Measurements from ENCODE around the gene CD63.

CD63 gene

GRCh38 chr12:55707841-55708694, 20.7 kb downstream of the CD63 start, which contains the start of gene ITGA7:
TSS of gene ITGA7 (minus strand) at chr12:55707904. CDS start at chr12:55707682, 222 bp downstream.
- H3K27ac ChIP-seq (ENCODE audit: extremely low read depth, low read depth, low read length): no peak within 1 kb of the TSS; the same call in 1 of the 2 replicates
- ChIA-PET POLR2A (interaction anchor here (0.6 to 2.4 kb wide), 5 partner anchors 9 to 61 kb away, joined by 3 to 12 read pairs (median 3); partner anchors contain the start of gene CD63), CTCF (interaction anchor here (1.1 to 3.5 kb wide), 2 partner anchors 15 to 29 kb away, joined by 4 to 21 read pairs; partner anchors contain the start of gene RDH5)
- no peaks in the 10 kb centered on the region for H3K36me3 ChIP-seq (ENCODE audit: control insufficient read depth in 2 of 2, insufficient read depth in 1 of 2, low read length in 2 of 2)
- no peaks in the 10 kb centered on the region; the same call in 1 of the 2 replicates for H3K4me1 ChIP-seq (ENCODE audit: control insufficient read depth, insufficient read depth, low read length)
- no peaks in the 10 kb centered on the region for H3K9me3 ChIP-seq (ENCODE audit: control insufficient read depth, insufficient read depth, low read depth, low read length)
- peak within 1 kb of the TSS; percentile 48 for H3K4me3 ChIP-seq (ENCODE audit: low read depth, low read length)
- TF ChIP-seq ZNF610 (tag by site-specific recombination; IDR thresholded peaks at IDR 0.05; ENCODE audit: borderline replicate concordance) (no peak), ZBTB17 (tag by site-specific recombination; IDR thresholded peaks at IDR 0.05) (peak; percentile 72), ZNF488 (tag by site-specific recombination; IDR thresholded peaks at IDR 0.05) (no peak), ZNF148 (tag by site-specific recombination; IDR thresholded peaks at IDR 0.05; ENCODE audit: borderline replicate concordance) (no peak), GLIS1 (tag by site-specific recombination; IDR thresholded peaks at IDR 0.05) (peak; percentile 51), ZNF404 (tag by site-specific recombination; IDR thresholded peaks at IDR 0.05) (no peak), ZNF37A (tag by site-specific recombination; IDR thresholded peaks at IDR 0.05) (no peak), SP3 (tag by site-specific recombination; IDR thresholded peaks at IDR 0.05) (peak; percentile 81), ZNF549 (tag by site-specific recombination; IDR thresholded peaks at IDR 0.05) (no peak), RBAK (tag by site-specific recombination; IDR thresholded peaks at IDR 0.05) (no peak), HIC1 (tag by site-specific recombination; IDR thresholded peaks at IDR 0.05) (peak; percentile 77), ZNF658 (tag by site-specific recombination; IDR thresholded peaks at IDR 0.05) (no peak), ZNF121 (tag by site-specific recombination; IDR thresholded peaks at IDR 0.05) (no peak), SETDB1 (IDR thresholded peaks at IDR 0.05; ENCODE audit: insufficient read length, low read length) (no peak), WT1 (tag by site-specific recombination; IDR thresholded peaks at IDR 0.05) (peak; percentile 23; the same call in 1 of the 2 replicates), SCRT2 (tag by site-specific recombination; IDR thresholded peaks at IDR 0.05) (no peak), ZNF530 (tag by site-specific recombination; IDR thresholded peaks at IDR 0.05; ENCODE audit: low read depth) (no peak), ZNF132 (tag by site-specific recombination; IDR thresholded peaks at IDR 0.05; ENCODE audit: borderline replicate concordance) (no peak), GLI2 (tag by site-specific recombination; IDR thresholded peaks at IDR 0.05; ENCODE audit: borderline replicate concordance, low read depth) (no peak), ZBTB48 (tag by site-specific recombination; IDR thresholded peaks at IDR 0.05) (peak; percentile 49; the same call in 1 of the 2 replicates), ZNF292 (tag by site-specific recombination; IDR thresholded peaks at IDR 0.05; ENCODE audit: borderline replicate concordance, low read depth) (no peak), ZNF561 (tag by site-specific recombination; IDR thresholded peaks at IDR 0.05; ENCODE audit: borderline replicate concordance) (no peak), ZNF426 (tag by site-specific recombination; IDR thresholded peaks at IDR 0.05) (no peak), ZNF596 (tag by site-specific recombination; IDR thresholded peaks at IDR 0.05) (no peak), ZNF157 (tag by site-specific recombination; IDR thresholded peaks at IDR 0.05) (no peak), ZNF140 (tag by site-specific recombination; IDR thresholded peaks at IDR 0.05) (no peak), ZSCAN23 (tag by site-specific recombination; IDR thresholded peaks at IDR 0.05) (no peak), KLF16 (tag by site-specific recombination; IDR thresholded peaks at IDR 0.05) (no peak), EGR2 (tag by site-specific recombination; IDR thresholded peaks at IDR 0.05; ENCODE audit: low read depth) (peak; percentile 38; the same call in 1 of the 2 replicates), ZNF280C (tag by site-specific recombination; IDR thresholded peaks at IDR 0.05) (no peak)
